ENCODE data around the gene CASTOR2.
"Not testable (repeated sequence)": the region's sequence is repeated elsewhere in the genome, so short reads cannot be mapped to it uniquely, and the experiment has no call there.

Gene CASTOR2

DNA sequence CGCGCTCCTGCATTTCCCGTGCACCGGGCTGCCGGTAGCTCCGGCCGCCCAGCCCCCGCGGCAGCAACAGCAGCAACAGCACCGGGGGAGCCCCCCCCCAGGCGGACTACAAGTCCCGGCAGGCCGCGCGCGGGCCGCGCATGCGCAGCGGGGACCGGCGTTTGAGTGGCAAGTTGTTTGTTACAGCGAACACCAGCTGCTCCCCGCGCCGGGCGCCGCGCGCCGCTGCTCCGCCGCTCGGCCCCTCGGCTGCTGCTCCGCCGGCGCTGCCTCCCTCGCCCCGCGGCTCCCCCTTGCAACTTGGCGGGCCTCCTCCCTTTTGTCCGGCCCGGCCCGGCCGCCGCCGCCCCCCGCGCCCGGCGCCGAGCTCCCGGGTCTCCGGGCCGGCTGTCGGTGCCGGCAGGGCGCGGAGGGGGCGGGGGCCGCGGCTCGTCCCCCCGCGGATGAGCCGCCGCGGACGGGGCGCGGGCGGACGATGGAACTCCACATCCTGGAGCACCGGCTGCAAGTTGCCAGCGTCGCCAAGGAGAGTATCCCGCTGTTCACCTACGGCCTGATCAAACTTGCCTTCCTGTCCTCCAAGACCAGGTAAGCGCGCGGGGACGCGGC, at the start of gene CASTOR2:
CASTOR2 (plus strand) TSS at position 195 of the 609 bp plus-strand sequence; CDS start at position 476, 281 bp downstream.
- H3K27ac Mint-ChIP-seq, H3K4me3 Mint-ChIP-seq, H3K36me3 Mint-ChIP-seq, H3K9me3 Mint-ChIP-seq, H3K27me3 Mint-ChIP-seq, H3K4me1 Mint-ChIP-seq: not testable (repeated sequence)

DNA sequence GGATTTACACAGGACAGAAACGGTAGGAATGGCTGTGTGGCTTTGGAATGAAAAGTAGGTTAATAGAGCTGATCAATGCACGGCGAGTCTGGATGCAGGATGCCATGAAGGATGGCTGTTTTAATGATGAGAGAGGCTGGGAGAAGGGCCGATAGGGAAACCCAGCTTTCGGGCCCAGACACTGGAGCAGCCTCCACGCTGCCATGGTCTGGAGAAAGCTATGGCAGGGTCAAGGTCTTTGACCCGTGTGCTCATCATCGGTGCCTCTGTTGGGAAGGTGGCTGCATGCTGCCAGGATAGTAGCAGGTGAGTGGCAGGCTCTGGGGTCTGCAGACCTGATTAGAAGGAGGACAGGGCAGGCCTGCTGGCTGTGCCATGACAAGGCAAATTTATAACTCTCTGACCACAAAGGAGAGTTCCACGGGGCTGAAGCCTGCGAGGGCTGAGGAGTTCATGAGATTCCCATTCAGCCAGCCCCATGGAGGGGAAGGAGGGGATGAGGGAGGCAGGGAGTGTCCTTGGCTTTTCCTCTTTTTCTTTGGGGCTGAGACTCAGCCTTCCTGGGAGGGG, 42.1 kb upstream of the CASTOR2 start:
- H3K9me3 Mint-ChIP-seq, H3K27ac Mint-ChIP-seq, H3K4me3 Mint-ChIP-seq: not testable (repeated sequence)

DNA sequence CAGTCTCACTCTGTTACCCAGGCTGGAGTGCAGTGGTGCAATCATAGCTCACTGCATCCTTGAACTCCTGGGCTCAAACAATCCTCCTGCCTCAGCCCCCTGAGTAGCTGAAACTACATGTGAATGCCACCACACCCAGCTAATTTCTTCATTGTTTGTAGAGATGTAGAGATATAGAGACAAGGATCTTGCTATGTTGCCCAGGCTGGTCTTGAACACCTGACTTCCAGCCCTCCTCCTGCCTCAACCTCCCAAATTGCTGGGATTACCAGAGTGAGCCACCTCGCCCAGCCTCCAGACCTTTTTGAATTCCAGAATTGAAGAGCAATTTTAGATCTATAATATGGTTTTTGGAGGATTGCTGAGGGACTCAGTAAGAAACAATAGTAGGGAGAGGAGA, 40.9 kb upstream of the CASTOR2 start:
- not testable (repeated sequence) for H3K36me3 Mint-ChIP-seq, H3K9me3 Mint-ChIP-seq, H3K4me1 Mint-ChIP-seq, H3K27me3 Mint-ChIP-seq, H3K27ac Mint-ChIP-seq, H3K4me3 Mint-ChIP-seq

More for the DNA sequence above, 42.1 kb upstream of the CASTOR2 start:
- not testable (repeated sequence) for H3K4me1 Mint-ChIP-seq, H3K36me3 Mint-ChIP-seq, H3K27me3 Mint-ChIP-seq

DNA sequence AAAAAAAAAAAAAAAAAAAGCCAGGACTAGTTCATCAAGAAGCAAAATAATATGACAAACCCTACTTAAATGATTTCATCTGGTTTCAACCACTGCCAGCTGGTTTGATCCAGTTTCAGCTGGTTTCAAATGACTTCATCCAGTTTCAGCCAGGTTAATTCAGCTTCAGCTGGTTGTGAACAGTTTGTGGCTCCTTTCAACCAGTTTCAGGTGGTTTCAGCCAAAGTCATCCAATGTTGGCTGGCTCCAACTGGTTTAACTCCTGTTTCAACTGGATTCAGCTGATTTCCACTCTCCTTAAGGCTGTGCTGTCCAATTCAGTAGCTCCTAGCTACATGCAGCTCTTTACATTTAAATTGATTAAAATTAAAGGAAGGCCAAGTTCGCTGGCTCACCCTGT, 37.5 kb upstream of the CASTOR2 start:
- not testable (repeated sequence) for H3K4me3 Mint-ChIP-seq, H3K9me3 Mint-ChIP-seq, H3K27me3 Mint-ChIP-seq, H3K4me1 Mint-ChIP-seq, H3K27ac Mint-ChIP-seq, H3K36me3 Mint-ChIP-seq

DNA sequence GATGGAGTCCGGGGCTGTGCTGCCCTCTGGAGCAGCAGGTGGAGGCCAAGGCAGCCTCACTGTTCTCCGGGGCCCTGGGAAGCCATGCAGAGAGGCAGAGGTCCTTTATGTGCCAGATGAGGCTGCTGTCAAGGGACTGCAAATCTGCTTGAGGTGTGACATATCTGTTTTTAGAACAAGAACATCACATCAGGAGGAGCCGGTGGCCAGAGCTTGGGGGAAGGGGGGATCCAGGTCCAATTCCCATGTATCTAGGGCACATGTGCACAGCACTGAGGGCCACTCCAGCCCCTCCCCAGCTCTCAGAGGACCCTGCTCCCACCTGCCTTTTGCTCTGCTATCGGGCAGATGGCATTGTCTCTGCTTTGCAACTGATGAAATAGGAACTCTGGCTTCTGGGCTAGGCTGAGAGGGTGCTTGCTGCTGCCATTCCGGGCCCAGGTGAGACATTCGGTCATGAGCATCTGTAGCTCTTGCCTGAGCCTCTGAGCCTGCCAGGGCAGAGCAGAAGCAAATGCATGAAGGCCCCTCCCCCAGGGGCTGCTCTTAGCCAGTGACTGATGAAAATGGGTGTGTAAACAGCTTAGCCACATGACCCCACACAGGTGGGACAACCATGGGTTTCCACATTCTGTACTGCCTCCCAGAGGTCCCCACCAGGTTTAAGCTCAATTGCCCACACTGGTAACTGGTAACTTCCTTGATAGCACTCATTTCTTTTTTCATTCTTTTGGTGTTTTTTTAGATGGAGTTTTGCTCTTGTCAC, 32.8 kb upstream of the CASTOR2 start:
- not testable (repeated sequence) for H3K36me3 Mint-ChIP-seq, H3K4me3 Mint-ChIP-seq, H3K27ac Mint-ChIP-seq, H3K27me3 Mint-ChIP-seq, H3K4me1 Mint-ChIP-seq, H3K9me3 Mint-ChIP-seq

DNA sequence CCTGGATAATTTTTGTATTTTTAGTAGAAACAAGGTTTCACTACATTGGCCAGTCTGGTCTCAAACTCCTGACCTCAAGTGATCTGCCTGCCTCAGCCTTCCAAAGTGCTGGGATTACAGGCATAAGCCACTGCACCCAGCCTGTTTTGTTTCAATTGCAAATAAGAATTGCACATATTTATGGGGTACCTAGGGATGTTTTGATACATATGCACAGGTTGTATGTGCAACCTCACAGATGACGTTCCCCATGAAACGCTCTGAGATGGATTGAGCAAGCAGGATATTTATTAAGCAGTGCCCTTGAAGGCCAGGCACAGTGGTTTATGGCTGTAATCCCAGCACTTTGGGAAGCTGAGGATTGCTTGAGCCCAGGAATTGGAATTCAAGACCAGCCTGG, 25.1 kb upstream of the CASTOR2 start:
- H3K27ac Mint-ChIP-seq, H3K4me1 Mint-ChIP-seq, H3K36me3 Mint-ChIP-seq: not testable (repeated sequence)

DNA sequence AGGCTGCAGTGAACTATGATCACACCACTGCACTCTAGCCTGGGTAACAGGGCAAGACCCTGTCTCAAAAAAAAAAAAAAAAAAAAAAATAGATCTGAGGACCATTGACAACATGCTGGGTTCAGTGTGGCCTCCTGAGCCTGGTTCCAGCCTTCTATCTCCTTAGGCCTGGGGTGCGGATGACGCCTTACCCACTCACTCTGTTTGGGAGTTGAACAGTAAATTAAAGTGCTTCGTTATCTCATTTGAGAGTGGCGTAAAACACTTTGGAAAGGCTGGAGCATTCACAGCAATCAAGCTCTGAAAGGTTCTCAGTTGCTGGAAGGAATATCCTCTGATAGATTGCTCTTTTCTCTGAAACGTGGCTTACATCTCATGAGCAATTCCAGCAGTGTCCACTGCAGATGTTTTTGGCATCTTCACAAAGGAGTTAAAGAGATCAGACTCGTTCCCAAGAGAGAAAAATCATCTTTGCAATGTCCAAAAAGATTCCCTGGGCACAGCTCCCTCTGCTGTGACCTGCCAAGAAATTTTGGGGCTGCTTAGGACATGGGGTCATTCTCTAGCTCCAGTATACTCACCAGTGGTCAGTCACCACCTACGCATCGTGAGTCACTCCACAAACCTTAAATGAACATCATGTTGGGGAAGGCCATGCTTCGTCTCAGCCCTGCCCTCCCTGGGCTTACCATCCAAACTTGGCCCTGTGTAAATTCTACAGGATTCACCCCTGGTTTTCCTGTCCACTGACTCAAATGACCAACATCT, 23.0 kb upstream of the CASTOR2 start:
- not testable (repeated sequence) for H3K27me3 Mint-ChIP-seq, H3K4me3 Mint-ChIP-seq, H3K4me1 Mint-ChIP-seq, H3K27ac Mint-ChIP-seq, H3K36me3 Mint-ChIP-seq, H3K9me3 Mint-ChIP-seq

More for the DNA sequence above, 25.1 kb upstream of the CASTOR2 start:
- H3K4me3 Mint-ChIP-seq, H3K9me3 Mint-ChIP-seq, H3K27me3 Mint-ChIP-seq: not testable (repeated sequence)

DNA sequence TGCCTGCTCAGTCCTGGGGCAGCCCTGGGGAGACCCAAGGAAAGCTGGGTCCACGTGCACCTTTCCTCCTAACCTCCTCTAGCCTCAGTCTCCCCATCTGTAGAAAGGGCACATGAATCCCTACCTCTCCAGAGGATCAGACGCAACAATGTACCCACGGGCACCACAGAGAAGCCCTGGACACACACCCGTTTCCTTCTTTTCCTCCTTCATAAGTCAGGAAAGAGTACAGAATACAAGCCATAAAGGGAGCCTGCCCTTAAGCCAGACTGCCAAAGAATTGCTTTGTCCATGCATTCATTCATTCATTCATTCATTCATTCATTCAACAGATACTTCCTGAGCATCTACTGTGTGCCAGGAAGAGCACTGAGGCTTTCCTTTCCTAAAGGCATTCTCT, 20.6 kb upstream of the CASTOR2 start:
- not testable (repeated sequence) for H3K27ac Mint-ChIP-seq, H3K4me1 Mint-ChIP-seq, H3K36me3 Mint-ChIP-seq, H3K27me3 Mint-ChIP-seq, H3K9me3 Mint-ChIP-seq, H3K4me3 Mint-ChIP-seq

DNA sequence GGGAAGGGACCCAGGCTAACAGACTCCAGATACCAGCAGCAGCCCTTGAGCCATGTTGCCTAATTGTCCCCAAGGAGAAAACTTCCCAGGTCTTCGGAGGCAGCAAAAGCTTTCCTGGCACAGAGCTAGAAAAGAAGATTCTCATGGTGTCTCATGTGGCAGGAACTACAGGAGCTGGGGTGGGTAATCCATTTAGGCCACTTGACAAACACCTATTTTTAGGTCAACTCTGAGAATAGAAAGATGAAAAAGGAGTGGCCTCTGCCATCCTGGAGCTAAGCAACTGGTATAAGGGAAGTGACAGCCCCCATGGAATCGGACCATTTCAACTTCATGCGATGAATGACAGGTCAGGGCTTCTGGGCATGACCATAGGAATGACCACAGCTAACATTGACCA, 16.8 kb upstream of the CASTOR2 start:
- H3K27ac Mint-ChIP-seq, H3K4me1 Mint-ChIP-seq, H3K9me3 Mint-ChIP-seq, H3K36me3 Mint-ChIP-seq, H3K27me3 Mint-ChIP-seq, H3K4me3 Mint-ChIP-seq: not testable (repeated sequence)

DNA sequence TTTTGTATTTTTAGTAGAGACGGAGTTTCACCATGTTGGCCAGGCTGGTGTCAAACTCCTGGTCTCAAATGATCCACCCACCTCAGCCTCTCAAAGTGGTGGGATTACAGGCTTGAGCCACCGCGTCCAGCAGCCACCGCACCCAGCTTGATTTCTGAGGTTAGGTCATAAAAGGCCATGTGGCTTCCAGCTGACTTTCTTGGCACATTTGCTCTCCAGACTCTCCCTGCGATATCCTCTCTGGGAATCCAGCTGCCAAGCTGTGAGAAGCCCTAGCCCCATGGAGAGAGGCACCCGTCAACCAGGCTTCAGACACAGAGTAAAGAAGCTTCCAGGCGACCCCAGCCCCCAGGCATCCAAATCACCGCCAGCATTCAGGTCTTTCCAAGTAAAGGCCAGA, 10.7 kb upstream of the CASTOR2 start:
- H3K36me3 Mint-ChIP-seq, H3K27me3 Mint-ChIP-seq, H3K4me3 Mint-ChIP-seq, H3K4me1 Mint-ChIP-seq, H3K27ac Mint-ChIP-seq, H3K9me3 Mint-ChIP-seq: not testable (repeated sequence)

DNA sequence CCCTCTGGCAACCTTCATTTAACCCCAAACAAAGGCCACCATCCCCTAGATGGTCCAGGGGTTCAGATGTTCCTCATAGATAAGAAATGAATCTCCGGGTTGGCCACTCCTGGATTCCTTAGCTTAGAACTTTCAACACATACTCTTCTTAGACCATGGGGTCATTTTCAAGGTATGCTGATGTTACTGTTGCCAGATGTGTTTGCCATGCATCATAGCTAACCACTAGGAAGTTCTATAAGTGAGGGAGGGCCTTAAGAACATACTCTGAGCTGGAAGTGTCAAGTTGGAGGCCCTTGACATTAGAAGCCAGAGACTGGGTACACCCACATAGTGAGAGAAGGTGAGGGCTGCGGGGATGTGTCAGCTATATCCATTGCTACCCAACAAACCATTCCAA, 6.2 kb upstream of the CASTOR2 start:
- H3K4me1 Mint-ChIP-seq, H3K4me3 Mint-ChIP-seq, H3K9me3 Mint-ChIP-seq, H3K27ac Mint-ChIP-seq, H3K27me3 Mint-ChIP-seq, H3K36me3 Mint-ChIP-seq: not testable (repeated sequence)

DNA sequence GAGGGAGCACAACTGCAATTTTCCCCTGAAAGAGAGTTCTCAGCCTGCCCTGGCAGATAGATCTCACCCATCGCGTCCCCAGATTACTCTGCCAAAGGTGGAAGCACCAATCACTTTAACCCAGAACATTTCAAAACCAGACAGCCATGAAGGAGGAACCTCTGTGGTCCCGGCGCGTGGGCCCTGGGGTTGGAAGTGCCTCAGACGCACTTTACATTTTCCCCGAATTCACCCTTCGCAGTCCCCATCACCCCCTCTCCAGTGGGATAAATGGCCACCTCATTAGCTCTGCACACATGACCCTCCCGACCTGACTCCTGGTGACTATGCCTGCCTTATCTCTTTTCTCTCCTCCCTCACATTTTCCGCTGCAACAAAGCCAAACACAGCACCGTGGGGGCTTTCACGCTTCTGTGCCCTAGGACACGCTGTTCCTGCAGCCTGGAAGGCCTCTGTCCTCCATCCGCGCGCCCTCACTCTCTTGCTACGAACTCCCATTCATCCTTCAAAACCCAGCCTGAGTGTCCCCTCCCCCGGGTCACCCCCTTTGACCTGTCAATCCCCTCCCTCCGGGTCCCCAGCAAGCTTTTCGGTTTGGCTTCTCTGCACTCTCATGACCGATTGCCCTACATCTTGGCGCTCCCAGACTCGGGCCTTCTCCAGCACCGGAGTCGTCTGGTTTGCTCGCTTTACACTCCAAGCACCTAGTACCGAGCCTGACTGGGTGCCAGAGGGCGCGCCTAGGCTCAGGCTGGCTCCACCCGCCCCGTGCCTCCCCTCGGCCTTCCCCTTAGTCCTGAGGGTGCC, 598 bp upstream of the CASTOR2 start:
- not testable (repeated sequence) for H3K4me3 Mint-ChIP-seq, H3K4me1 Mint-ChIP-seq, H3K27ac Mint-ChIP-seq, H3K36me3 Mint-ChIP-seq, H3K27me3 Mint-ChIP-seq, H3K9me3 Mint-ChIP-seq

DNA sequence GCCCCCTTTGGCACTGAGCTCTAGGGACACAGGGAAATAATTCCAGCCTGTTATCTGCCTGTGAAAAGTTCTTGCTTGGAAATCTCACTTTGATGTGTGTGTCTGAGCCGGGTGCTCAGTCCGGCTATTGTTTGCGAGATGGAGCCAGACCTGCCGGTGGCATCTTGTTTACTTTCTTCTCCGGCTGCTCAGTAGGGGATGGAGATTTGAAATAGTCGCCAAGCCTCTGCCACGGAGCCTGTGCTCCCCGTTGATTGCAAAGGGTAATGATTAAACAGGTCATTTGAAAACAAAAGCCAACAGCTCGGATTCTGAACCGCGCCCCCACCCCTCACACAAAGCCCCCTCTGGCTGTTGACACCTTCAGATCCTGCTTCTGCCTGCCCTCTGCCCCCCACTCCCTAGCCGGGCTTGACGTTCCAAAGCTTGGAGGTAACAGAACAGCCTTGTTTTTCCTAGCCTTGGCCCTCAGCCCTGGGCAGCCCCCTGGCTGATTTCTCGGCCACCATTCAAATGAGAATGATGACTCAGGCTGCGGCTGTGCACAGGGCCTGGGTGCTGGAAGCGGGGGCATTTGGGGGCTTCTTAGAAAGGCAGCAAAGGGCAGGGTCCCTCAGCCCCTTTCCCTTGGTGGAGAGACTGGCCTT, 1.8 kb downstream of the CASTOR2 start:
- H3K27me3 Mint-ChIP-seq, H3K9me3 Mint-ChIP-seq, H3K4me1 Mint-ChIP-seq, H3K4me3 Mint-ChIP-seq, H3K27ac Mint-ChIP-seq, H3K36me3 Mint-ChIP-seq: not testable (repeated sequence)

DNA sequence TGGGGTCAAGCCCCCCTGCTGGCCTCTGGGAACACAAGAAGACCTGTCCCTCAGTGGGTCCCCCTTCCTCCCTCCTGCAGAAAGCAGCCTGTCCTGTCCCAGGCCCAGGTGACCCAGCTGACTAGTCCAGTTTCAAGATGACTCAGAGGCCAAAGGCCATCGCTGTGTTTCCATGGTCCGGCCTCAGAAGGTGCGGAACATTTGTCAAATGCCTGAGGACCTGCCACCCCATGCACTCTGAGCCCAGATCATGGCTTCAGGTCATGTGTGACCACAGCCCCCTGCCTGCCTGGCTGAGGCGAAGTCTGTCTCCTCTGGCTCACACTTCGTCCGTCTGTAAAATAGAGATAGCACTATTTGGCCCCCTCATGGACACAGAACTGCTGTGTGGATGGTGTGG, 2.4 kb downstream of the CASTOR2 start:
- not testable (repeated sequence) for H3K36me3 Mint-ChIP-seq, H3K4me3 Mint-ChIP-seq

DNA sequence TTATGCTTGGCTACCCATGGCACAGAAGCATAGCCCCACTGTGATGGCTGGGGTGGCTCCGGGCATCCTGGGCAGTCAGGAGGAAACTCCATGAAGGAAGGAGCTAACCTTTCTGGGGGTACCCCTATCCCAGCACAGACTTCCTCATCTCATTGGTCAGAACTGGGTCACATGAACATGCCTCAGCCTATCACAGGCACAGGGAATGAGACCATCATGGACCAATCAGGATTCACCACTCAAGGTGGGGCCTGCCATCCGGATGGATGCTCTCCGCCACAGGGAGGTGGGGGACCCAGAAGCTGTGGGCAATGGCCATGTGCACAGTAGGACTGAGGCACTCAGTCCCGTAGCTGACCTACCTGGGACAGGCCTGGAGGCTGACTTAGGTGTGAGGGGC, 6.9 kb downstream of the CASTOR2 start:
- not testable (repeated sequence) for H3K36me3 Mint-ChIP-seq, H3K4me1 Mint-ChIP-seq, H3K4me3 Mint-ChIP-seq, H3K27me3 Mint-ChIP-seq, H3K9me3 Mint-ChIP-seq, H3K27ac Mint-ChIP-seq

More for the DNA sequence above, 2.4 kb downstream of the CASTOR2 start:
- H3K4me1 Mint-ChIP-seq, H3K27ac Mint-ChIP-seq, H3K9me3 Mint-ChIP-seq, H3K27me3 Mint-ChIP-seq: not testable (repeated sequence)
